DMS79 treated with DMSO at 0.1 percent for 48 hours (cell line): ENCODE data around the gene SLC7A5.
"Not testable (repeated sequence)": the region's sequence is repeated elsewhere in the genome, so short reads cannot be mapped to it uniquely, and the experiment has no call there.

Experiments
- DNase-seq: peaks from one replicate; lab custom pipeline; 2025; lab: John Stamatoyannopoulos, UW

SLC7A5 gene

GRCh38 chr16:87887931-87888330 is 18.6 kb upstream of the SLC7A5 start:
- not testable (repeated sequence) for DNase-seq

GRCh38 chr16:87885371-87885967 is 16.2 kb upstream of the SLC7A5 start:
- not testable (repeated sequence) for DNase-seq

- DNase-seq, result no peak
Measured at GRCh38 chr16:87882436-87883019, 13.2 kb upstream of the SLC7A5 start.

- DNase-seq, result no peak
Measured at GRCh38 chr16:87881324-87882200, 12.3 kb upstream of the SLC7A5 start.

GRCh38 chr16:87880117-87880696 is 10.9 kb upstream of the SLC7A5 start:
- DNase-seq, result peak; percentile 18

- not testable (repeated sequence) for DNase-seq
Measured at GRCh38 chr16:87879411-87880013, 10.2 kb upstream of the SLC7A5 start.

- DNase-seq, result no peak
Measured at GRCh38 chr16:87878704-87879103, 9.4 kb upstream of the SLC7A5 start.

GRCh38 chr16:87877942-87878507 is 8.7 kb upstream of the SLC7A5 start:
- DNase-seq, result no peak

GRCh38 chr16:87874639-87875427 is 5.5 kb upstream of the SLC7A5 start:
- DNase-seq, result no peak

GRCh38 chr16:87870418-87871291 is 1.3 kb upstream of the SLC7A5 start:
- DNase-seq, result not testable (repeated sequence)

- DNase-seq, result not testable (repeated sequence)
Measured at GRCh38 chr16:87869879-87870417, 641 bp upstream of the SLC7A5 start.

GRCh38 chr16:87868254-87869029 is 865 bp downstream of the SLC7A5 start:
- not testable (repeated sequence) for DNase-seq

GRCh38 chr16:87865902-87866555 is 3.3 kb downstream of the SLC7A5 start:
- not testable (repeated sequence) for DNase-seq

- no peak for DNase-seq
Measured at GRCh38 chr16:87864331-87864989, 4.8 kb downstream of the SLC7A5 start.

- not testable (repeated sequence) for DNase-seq
Measured at GRCh38 chr16:87863327-87863635, 6.0 kb downstream of the SLC7A5 start.

- not testable (repeated sequence) for DNase-seq
Measured at GRCh38 chr16:87862597-87863326, 6.5 kb downstream of the SLC7A5 start.
